Measurements from ENCODE around the gene CECR2.

The CECR2 gene

GRCh38 chr22:17369439-17370025 lies at the start of gene CECR2:
TSS of gene CECR2 (plus strand) at chr22:17369460. CDS start at chr22:17369784, 324 bp downstream.
- DNase-seq (ENCODE audit: low read depth, low spot score) = peak; percentile 62

DNA sequence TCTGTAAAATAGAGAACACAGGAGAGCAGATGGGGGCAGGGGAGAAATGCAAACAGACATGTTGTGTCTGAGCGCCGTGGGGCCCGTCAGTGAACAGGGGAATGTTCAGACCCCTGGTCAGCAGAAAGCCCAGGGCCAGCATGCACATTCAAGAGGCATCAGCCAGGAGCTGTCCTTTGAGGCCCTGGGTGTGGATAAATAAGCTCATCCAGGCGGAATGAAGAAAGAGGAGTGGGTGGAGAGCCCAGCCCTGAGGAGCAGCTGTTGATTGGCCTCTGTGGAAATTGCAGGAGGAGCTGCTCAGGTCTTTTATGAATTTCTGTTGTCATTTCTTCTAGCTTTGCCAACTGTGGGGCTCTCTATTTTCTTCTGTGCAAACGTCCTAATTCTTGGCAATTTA lies 49.7 kb upstream of the CECR2 start:
- no peak for DNase-seq (ENCODE audit: low read depth, low spot score)

GRCh38 chr22:17322511-17322910 lies 46.7 kb upstream of the CECR2 start:
- DNase-seq (ENCODE audit: low read depth, low spot score) = no peak

- no peak for DNase-seq (ENCODE audit: low read depth, low spot score)
Measured at GRCh38 chr22:17331690-17332089, 37.6 kb upstream of the CECR2 start.

DNA sequence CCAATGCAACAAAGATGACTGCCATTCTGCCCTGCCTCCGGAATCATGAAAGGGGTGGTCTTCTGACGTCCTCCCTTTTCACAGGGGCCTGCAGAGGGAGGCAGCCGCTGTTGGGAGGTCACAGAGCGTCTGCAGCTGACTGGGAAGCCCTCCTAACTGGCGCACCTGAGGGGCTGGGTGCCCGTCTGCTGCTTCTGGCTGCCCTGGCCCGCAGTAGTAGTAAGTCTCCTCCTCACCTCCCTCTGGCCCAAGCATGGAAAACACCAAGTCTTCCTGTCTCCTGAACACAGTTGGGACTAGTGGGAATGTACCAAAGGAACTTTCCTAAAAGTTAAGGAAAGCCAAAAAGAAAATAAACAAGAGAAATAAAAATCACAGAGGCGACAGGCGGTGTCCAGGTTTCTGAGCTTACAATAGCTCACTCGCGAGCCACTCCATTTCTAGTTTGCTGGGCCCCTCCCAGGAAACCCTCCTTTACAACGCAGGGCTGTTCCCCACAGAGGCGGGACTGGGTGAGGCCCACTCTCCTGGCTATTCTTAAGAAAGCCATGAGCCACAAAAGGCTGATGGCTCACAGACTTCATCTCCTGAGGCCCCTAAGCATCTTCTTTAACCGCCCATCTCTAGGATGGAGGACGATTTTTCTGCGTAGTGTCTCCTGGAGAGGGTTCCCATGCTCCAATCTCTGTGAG lies 37.0 kb upstream of the CECR2 start:
- no peak for DNase-seq (ENCODE audit: low read depth, low spot score)

GRCh38 chr22:17334059-17334458 lies 35.2 kb upstream of the CECR2 start:
- no peak for DNase-seq (ENCODE audit: low read depth, low spot score)

DNA sequence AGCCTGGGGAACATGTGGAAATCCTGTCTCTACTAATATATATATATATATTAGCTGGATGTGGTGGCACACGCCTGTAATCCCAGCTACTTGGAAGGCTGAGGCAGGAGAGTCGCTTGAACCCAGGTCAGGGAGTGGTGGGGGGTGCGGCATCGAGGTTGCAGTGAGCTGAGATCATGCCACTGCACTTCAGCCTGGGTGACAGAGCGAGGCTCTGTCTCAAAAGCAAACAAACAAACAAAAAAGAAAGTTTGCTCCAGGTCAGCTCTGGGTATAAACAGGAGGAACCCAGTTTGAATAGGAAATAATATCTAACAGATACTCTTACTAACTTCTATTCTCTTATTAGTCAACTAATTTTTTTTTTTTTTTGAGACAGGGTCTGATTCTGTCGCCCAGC lies 34.3 kb upstream of the CECR2 start:
- DNase-seq (ENCODE audit: low read depth, low spot score) = no peak

- DNase-seq (ENCODE audit: low read depth, low spot score) = no peak
Measured at GRCh38 chr22:17336061-17336460, 33.2 kb upstream of the CECR2 start.

GRCh38 chr22:17337639-17338038 lies 31.6 kb upstream of the CECR2 start:
- DNase-seq (ENCODE audit: low read depth, low spot score) = no peak

DNA sequence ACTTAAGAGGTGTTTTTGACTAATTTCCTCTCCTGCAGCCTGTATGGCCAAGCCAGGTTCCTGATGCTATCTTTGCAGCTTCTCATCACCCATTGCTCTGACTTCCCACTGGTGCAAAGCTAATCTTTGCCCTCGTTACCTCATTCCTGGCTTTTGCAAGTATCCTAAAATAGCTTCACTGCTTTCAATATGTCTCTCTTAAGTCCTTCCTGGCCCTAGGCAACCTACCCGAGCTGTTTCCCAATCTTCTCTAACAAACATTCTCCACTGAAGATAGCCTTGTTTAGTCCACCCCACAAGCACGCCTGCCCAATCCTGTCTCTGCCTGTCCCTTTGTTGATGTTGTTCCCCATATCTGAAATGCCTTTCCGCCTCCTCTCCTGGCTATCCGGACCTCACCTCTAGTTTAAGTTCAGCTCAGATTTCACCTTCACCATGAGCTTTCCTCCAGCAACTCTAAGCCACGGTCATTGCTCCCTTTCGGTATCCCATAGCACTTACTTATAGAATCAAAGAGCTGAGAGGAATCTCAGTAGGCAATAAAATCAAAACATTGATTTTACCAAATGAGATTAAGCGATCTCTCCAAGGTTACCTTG lies 30.1 kb upstream of the CECR2 start:
- no peak for DNase-seq (ENCODE audit: low read depth, low spot score)

- no peak for DNase-seq (ENCODE audit: low read depth, low spot score)
Measured at GRCh38 chr22:17342361-17342760, 26.9 kb upstream of the CECR2 start.

DNA sequence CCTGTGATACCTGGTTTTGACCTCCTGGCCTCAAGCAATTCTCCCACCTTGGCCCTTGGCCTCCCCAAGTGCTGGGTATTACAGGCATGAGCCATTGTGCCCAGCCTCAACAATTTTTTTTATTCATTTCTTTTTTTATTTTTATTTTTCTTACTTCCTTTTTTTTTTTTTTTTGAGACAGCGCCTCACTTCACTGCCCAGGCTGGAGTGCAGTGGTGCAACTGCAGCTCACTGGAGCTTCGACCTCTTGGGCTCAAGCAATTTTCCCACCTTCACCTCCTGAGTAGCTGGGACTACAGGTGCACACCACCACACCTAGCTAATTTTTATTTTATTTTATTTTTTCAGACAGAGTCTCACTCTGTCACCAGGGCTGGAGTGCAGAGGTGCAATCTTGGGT lies 25.5 kb upstream of the CECR2 start:
- no peak for DNase-seq (ENCODE audit: low read depth, low spot score)

GRCh38 chr22:17346578-17346977 lies 22.7 kb upstream of the CECR2 start:
- DNase-seq (ENCODE audit: low read depth, low spot score) = no peak

DNA sequence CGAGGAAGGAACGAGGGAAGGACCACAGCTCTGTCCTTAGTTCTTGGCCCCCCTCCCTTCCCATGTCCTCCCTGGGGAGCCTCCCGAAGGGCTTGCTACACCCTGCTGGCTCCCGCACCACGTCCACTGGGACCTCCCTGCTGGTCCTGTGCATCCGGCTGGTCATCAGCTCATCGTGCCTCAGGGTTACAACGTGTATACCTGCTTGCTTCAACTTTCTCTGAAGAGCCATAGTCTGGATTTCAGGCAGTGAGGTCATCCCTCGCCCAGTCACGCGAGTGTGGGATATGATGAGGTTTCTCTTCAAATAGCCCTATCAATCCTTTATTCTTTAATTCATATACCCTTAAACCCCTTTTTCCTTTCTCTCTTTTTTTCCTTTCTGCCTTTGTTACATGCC lies 21.5 kb upstream of the CECR2 start:
- DNase-seq (ENCODE audit: low read depth, low spot score) = no peak

DNA sequence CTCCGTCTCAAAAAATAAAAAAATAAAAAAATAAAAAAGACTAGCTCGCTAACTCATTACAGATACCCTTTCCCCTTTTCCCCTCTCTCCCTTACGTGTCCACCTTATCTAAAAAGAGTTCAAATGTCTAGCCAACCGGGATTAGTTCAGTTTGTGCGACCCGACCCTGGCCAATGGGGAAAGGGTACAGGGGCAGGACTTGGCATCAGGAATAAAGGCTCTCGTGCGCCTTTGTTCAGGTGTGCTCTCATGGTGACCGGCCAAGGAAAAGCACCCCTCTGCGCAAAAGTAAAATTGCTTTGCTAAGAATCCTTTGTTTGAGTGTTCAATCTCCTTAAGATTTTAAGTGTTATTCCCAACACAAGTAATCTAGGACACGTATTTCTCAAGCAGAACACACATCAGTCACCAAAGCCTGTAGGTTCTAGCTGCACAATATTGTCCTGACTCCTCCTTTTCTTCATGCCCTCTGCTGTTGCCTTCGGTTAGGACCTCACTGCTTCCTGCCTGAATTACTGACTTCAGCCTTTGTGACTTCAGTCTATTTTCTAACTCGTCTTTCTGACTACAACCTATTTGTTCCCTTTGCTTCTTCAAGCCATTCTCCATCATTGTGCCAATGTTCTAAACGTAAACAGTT lies 20.7 kb upstream of the CECR2 start:
- no peak for DNase-seq (ENCODE audit: low read depth, low spot score)

DNA sequence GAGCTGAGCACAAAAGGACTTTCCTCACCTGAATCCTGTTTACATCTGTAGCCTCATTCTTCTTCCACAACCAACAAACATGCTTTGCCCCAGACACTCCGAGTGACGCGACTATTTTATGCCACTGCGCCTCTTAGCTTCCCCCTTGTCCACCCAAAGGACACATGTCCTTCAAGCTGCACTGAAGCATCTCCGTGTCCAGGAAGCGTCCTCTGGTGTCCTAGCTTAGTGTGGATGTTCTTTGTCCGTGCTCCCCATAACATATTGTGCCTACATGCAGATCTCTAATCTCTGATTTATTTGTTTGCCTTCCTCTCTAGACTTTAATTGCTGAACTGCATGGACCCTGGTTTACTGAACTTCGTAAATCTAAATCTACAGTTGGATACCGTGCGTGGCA lies 20.1 kb upstream of the CECR2 start:
- no peak for DNase-seq (ENCODE audit: low read depth, low spot score)

- DNase-seq (ENCODE audit: low read depth, low spot score) = no peak
Measured at GRCh38 chr22:17350292-17350691, 19.0 kb upstream of the CECR2 start.

- DNase-seq (ENCODE audit: low read depth, low spot score) = no peak
Measured at GRCh38 chr22:17352798-17353197, 16.5 kb upstream of the CECR2 start.

GRCh38 chr22:17357688-17358087 lies 11.6 kb upstream of the CECR2 start:
- DNase-seq (ENCODE audit: low read depth, low spot score) = no peak

DNA sequence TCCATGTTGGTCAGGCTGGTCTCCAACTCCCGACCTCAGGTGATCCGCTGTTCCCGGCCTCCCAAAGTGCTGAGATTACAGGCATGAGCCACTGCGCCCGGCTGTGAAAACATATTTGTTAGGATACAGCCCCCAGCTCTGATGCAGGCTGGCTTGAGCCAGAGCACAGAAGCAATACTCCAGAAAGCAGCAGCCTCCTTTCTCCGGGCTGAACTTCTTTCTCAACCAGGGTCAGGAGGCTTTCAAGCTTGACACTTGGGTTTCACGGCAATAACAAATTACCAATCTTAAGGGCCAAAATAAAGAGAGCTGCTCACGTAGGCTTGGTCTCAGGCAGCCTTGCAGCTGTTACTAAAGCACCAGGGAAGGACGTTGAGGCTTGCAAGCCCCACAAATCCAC lies 10.8 kb upstream of the CECR2 start:
- no peak for DNase-seq (ENCODE audit: low read depth, low spot score)

DNA sequence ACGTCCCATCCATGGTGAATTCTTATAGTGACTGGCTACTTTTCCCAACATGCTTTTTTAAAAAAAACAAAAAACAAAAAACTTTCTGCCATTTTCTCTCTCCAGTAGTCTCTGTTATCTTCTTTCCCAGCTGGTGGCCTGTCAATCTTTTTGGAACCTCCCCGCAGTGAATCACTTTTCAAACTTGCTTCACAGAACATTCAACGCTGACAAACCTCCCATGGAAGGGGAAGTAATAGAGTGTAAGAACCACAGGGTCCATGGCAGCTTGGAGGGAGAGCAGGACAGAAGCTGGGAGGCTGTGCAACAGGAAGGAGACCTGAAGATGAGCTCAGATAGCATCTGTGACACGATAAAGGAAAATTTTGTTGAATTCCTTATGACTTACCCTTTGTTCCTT lies 9.8 kb upstream of the CECR2 start:
- DNase-seq (ENCODE audit: low read depth, low spot score) = no peak

GRCh38 chr22:17366329-17366728 lies 2.9 kb upstream of the CECR2 start:
- no peak for DNase-seq (ENCODE audit: low read depth, low spot score)

DNA sequence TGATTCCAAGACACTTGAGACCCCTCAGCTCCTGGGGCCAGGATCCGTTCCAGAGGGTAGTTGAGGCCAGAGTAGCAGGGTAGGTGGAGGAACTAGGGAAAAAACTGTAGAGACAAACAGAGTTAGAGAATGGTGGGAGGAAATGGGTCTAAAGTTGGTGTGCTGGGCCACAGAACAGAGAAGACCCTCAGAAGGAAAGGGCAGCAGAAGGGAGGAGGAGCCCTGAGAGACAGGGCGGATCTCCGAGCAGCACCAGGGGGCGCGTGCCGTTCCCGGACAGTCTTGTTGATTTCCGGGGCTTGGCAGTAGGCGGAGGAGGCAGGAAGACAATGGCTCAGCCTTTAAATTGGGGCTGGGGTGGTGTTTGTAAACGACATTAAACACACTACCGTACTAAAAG lies 2.4 kb upstream of the CECR2 start:
- peak; percentile 15 for DNase-seq (ENCODE audit: low read depth, low spot score)
